B cell (primary cell): Measurements from ENCODE around the gene ELOVL6. TPM values are rescaled to one million over a fixed set of nuclear protein-coding genes. Genes with fewer than 3 reads are reported as not detected.

Experiments used
- ATAC-seq: fragments of 200-7000 bp; cut with Tn5 transposase; one replicate; pipeline ENCODE4 v1.10.0; 2021; ENCODE audit warnings: low read depth, mild to moderate bottlenecking, moderate number of reproducible peaks, moderate library complexity
- CTCF ChIA-PET: fragments of 350-600 bp; sonication (Branson Sonifier 250); formaldehyde crosslinking; loops from one replicate; lab custom pipeline; 2021; ENCODE audit warnings: antibody characterized with exemption, inconsistent platforms; lab: Charles Lee
- POLR2A ChIA-PET: fragments of 350-600 bp; sonication (Branson Sonifier 250); formaldehyde crosslinking; loops from one replicate; lab custom pipeline; 2021; ENCODE audit warnings: antibody characterized with exemption; lab: Charles Lee
- DNase-seq: peaks from one replicate; pipeline ENCODE4 v3.0.0; 2013
- H2AFZ ChIP-seq: 2 replicates; pipeline ENCODE4 v1.6.1; 2012; ENCODE audit warnings: mild to moderate bottlenecking, low read depth, low read length; ENCODE audit not compliant: insufficient read depth, poor library complexity, severe bottlenecking
- H3K27ac ChIP-seq, 2 donors: 1 replicate in 1 of 2; 2 replicates in 1 of 2; pipeline ENCODE4 v1.5.1; 2012 to 2013; ENCODE audit warnings: low read length in 2 of 2, mild to moderate bottlenecking in 2 of 2, moderate library complexity in 1 of 2
- H3K27me3 ChIP-seq, 4 experiments: fragments of 200-600 bp in 1 of 4; sonication (generic) in 1 of 4; replicated peaks in 1 of 4; 1 replicate in 2 of 4; 2 replicates in 2 of 4; pipeline versions ENCODE4 v1.6.1 to v1.7.0; 2013 to 2016; ENCODE audit warnings: low read length in 3 of 4, mild to moderate bottlenecking in 2 of 4, mixed read lengths in 1 of 4, moderate library complexity in 1 of 4; ENCODE audit not compliant: insufficient read depth in 4 of 4, control insufficient read depth in 3 of 4; ENCODE audit errors: control extremely low read depth in 1 of 4
- H3K36me3 ChIP-seq, 2 experiments: replicated peaks in 1 of 2; 1 replicate in 1 of 2; 2 replicates in 1 of 2; pipeline versions ENCODE4 v1.6.1 to v1.7.1; 2013; ENCODE audit warnings: low read length in 1 of 2; ENCODE audit not compliant: insufficient read depth in 2 of 2, control insufficient read depth in 1 of 2; ENCODE audit errors: control extremely low read depth in 1 of 2, extremely low read depth in 1 of 2
- H3K4me1 ChIP-seq, 2 donors: fragments of 200-600 bp in 1 of 2; sonication (generic) in 1 of 2; 1 replicate in 1 of 2; 2 replicates in 1 of 2; pipeline versions ENCODE4 v1.5.1 to v1.6.1; 2013 to 2017; ENCODE audit warnings: low read length in 2 of 2; ENCODE audit not compliant: control insufficient read depth in 2 of 2, insufficient read depth in 2 of 2
- H3K4me2 ChIP-seq: replicated peaks from 2 replicates; pipeline ENCODE3; 2012; ENCODE audit warnings: mild to moderate bottlenecking, low read depth, low read length; ENCODE audit not compliant: poor library complexity, severe bottlenecking
- H3K4me3 ChIP-seq, 5 experiments: fragments of 200-600 bp in 1 of 5; sonication (generic) in 1 of 5; 1 replicate in 3 of 5; 2 replicates in 2 of 5; pipeline versions ENCODE4 v1.5.1 to v1.7.0; 2011 to 2016; ENCODE audit warnings: low read length in 4 of 5, mild to moderate bottlenecking in 4 of 5, low read depth in 2 of 5, control low read depth in 1 of 5, moderate library complexity in 1 of 5; ENCODE audit not compliant: insufficient read depth in 1 of 5; ENCODE audit errors: control extremely low read depth in 1 of 5, extremely low read depth in 1 of 5
- H3K79me2 ChIP-seq: fragments of 200-600 bp; sonication (generic); one replicate; pipeline ENCODE4 v1.6.0; 2016; ENCODE audit warnings: low read length; ENCODE audit not compliant: control insufficient read depth, insufficient read depth
- H3K9ac ChIP-seq: fragments of 200-600 bp; sonication (generic); 2 replicates; pipeline ENCODE4 v1.6.1; 2017; ENCODE audit warnings: mild to moderate bottlenecking, low read length, moderate library complexity
- H3K9me3 ChIP-seq, 3 donors: one replicate each; pipeline versions ENCODE4 v1.6.1 to v1.7.1; 2013; ENCODE audit warnings: low read length in 2 of 3; ENCODE audit not compliant: control insufficient read depth in 2 of 3, insufficient read depth in 1 of 3; ENCODE audit errors: control extremely low read depth in 1 of 3
- H4K20me1 ChIP-seq: 2 replicates; pipeline ENCODE4 v1.6.0; 2012; ENCODE audit warnings: mild to moderate bottlenecking, low read length; ENCODE audit not compliant: insufficient read depth, control insufficient read depth, poor library complexity, severe bottlenecking
- H3K27ac Mint-ChIP-seq: one replicate; pipeline ENCODE4 v1.8.0; 2021; ENCODE audit warnings: mixed read lengths
- H3K27me3 Mint-ChIP-seq: one replicate; pipeline ENCODE4 v1.8.0; 2021; ENCODE audit warnings: mixed read lengths
- H3K4me1 Mint-ChIP-seq: one replicate; pipeline ENCODE4 v1.8.0; 2021; ENCODE audit warnings: mixed read lengths
- H3K4me3 Mint-ChIP-seq: one replicate; pipeline ENCODE4 v1.8.0; 2021; ENCODE audit warnings: mixed read lengths
- H3K9me3 Mint-ChIP-seq: one replicate; pipeline ENCODE4 v1.8.0; 2022; ENCODE audit warnings: mixed read lengths; ENCODE audit not compliant: insufficient read depth
- EZH2 ChIP-seq: IDR thresholded peaks from 2 replicates; pipeline ENCODE4 v1.6.1; 2012; ENCODE audit warnings: borderline replicate concordance, low read depth, mild to moderate bottlenecking, moderate library complexity, low read length; ENCODE audit not compliant: insufficient read depth, poor library complexity, severe bottlenecking
- WGBS: methylation state at CpG from one replicate; pipeline ENCODE4 v1.1.5; 2013; ENCODE audit warnings: missing lambda C conversion rate; ENCODE audit not compliant: insufficient coverage; 5-methylcytosine and 5-hydroxymethylcytosine counted together
- intact Hi-C: fragments of 100-400 bp; cut with micrococcal nuclease; formaldehyde crosslinking; loops from one replicate; pipeline ENCODE4 v1.10.0; 2022
- polyA plus RNA-seq: library from polyadenylated mRNA; depleted of rRNA; stranded (reverse); fragments of >200 nt; gene quantifications from 2 replicates; pipeline ENCODE4 v1.2.3, GENCODE V29; 2012
- total RNA-seq, 2 donors: library from RNA; stranded (reverse); fragments of 120-200 nt in 1 of 2; gene quantifications; 1 replicate in 1 of 2; 2 replicates in 1 of 2; pipeline versions ENCODE4 v1.2.3 to v1.2.4, GENCODE V29; 2013 to 2022
- TF ChIP-seq, protein P1 (sequence below): fragments of 200-600 bp; IDR thresholded peaks from one replicate; pipeline ENCODE4 v1.8.0; 2022; ENCODE audit warnings: antibody characterized with exemption, mild to moderate bottlenecking

The ELOVL6 gene
- total and polyA plus RNA-seq, 2 donors (not counting 1 experiment from before 2014, with no cell fraction given): 0.10 to 0.22 TPM

GRCh38 chr4:110025718-110026117 is 172.7 kb downstream of the ELOVL6 start:
- ChIA-PET CTCF (no interaction called here), POLR2A (no interaction called here)
- no peaks in the 10 kb centered on the region for H3K36me3 ChIP-seq
- Mint-ChIP-seq H3K27ac (no peak overlapping the region), H3K27me3 (peaks cover 28% of the 10 kb centered on the region), H3K9me3 (no peaks in the 10 kb centered on the region), H3K4me1 (no peaks in the 10 kb centered on the region), H3K4me3 (no peak overlapping the region)
- TF ChIP-seq, protein P1, sequence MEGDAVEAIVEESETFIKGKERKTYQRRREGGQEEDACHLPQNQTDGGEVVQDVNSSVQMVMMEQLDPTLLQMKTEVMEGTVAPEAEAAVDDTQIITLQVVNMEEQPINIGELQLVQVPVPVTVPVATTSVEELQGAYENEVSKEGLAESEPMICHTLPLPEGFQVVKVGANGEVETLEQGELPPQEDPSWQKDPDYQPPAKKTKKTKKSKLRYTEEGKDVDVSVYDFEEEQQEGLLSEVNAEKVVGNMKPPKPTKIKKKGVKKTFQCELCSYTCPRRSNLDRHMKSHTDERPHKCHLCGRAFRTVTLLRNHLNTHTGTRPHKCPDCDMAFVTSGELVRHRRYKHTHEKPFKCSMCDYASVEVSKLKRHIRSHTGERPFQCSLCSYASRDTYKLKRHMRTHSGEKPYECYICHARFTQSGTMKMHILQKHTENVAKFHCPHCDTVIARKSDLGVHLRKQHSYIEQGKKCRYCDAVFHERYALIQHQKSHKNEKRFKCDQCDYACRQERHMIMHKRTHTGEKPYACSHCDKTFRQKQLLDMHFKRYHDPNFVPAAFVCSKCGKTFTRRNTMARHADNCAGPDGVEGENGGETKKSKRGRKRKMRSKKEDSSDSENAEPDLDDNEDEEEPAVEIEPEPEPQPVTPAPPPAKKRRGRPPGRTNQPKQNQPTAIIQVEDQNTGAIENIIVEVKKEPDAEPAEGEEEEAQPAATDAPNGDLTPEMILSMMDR: no peak
- no peak for TF ChIP-seq EZH2
- H3K9ac ChIP-seq: no peak overlapping the region
- H3K4me1 ChIP-seq: no peaks in the 10 kb centered on the region
- no peaks in the 10 kb centered on the region for H3K9me3 ChIP-seq
- no peaks in the 10 kb centered on the region for H3K79me2 ChIP-seq
- ATAC-seq (no peak), DNase-seq (no peak)
- H3K27ac ChIP-seq: no peak overlapping the region
- no CpG with 5 or more reads among the region's 3 CpGs for WGBS
- H4K20me1 ChIP-seq: no peaks in the 10 kb centered on the region
- no peak overlapping the region for H2AFZ ChIP-seq
- peaks cover 0 to 6% (median 2%) of the 10 kb centered on the region in 4 experiments for H3K27me3 ChIP-seq
- H3K4me3 ChIP-seq: no peak overlapping the region
- H3K4me2 ChIP-seq: no peak overlapping the region
- intact Hi-C loops: no loop called here

DNA sequence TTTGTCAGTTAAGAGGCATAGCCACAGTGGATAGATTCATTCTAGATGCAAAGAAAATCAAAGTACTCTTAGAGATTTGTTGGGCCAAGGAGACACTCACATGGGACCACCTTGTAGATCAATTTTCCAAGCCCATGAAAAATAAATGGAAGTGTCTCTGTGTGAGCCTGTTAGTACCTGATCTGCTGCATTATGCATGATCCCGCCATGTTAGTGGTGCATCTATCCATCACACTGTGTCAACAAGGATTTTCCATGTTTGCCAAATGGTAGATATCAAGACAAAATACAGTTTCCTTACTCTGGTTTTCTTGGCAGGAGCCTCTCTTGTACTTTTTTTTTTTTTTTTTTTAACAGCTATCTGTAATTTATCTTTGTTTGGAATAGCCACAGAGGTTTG is 173.4 kb downstream of the ELOVL6 start:
- Histone ChIP-seq H3K79me2 (no peaks in the 10 kb centered on the region), H3K4me3 (no peak overlapping the region), H3K9me3 (no peaks in the 10 kb centered on the region), H2AFZ (no peak overlapping the region), H3K36me3 (no peaks in the 10 kb centered on the region), H4K20me1 (no peaks in the 10 kb centered on the region), H3K27ac (no peak overlapping the region), H3K27me3 (peaks cover 0 to 6% (median 0%) of the 10 kb centered on the region in 4 experiments), H3K4me2 (no peak overlapping the region), H3K4me1 (no peaks in the 10 kb centered on the region), H3K9ac (no peak overlapping the region)
- CTCF ChIA-PET: no interaction called here
- H3K27me3 Mint-ChIP-seq: peaks cover 22% of the 10 kb centered on the region
- intact Hi-C loops: no loop called here
- no CpG with 5 or more reads among the region's 1 CpG for WGBS
- DNase-seq (no peak), ATAC-seq (no peak)
- H3K9me3 Mint-ChIP-seq: no peaks in the 10 kb centered on the region
- no peaks in the 10 kb centered on the region for H3K4me1 Mint-ChIP-seq
- H3K27ac Mint-ChIP-seq: no peak overlapping the region
- no peak overlapping the region for H3K4me3 Mint-ChIP-seq
- POLR2A ChIA-PET: no interaction called here
- TF ChIP-seq EZH2: no peak
- TF ChIP-seq, protein P1: no peak
